ENCODE measurements around the gene RAPGEF6.

Gene RAPGEF6

DNA sequence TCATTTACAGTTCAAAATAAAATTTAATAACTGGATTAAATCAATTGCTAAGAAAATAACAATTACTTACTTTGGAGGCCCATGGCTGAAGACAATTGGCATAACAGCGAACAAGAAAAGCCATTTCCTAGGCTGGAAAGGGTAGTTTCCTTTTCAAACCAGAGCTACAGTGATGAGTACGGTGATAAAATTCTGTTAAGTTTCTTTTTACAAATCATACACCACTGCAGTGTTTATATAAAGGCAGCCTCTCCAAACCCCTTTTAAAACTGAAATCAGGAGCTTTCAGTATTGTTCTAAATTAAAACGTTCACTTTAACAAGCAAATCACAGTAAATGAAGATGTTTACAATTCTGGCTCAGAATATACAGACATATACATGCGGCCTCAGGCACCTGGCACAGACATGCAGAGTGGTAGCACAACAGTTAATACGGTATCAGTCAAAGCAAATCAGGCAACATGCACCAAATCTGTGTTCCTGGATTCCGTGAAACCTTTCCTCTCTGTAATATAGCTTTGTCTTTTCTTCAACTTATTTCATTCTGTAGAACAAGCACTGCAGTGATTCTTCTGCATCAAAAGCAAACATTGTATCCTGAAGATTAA, 102.9 kb downstream of the RAPGEF6 start:
- DNase-seq (ENCODE audit: low spot score) (no peak), ATAC-seq (ENCODE audit: low read depth) (no peak)
- Histone ChIP-seq H3K4me1 (ENCODE audit: insufficient read depth, poor library complexity, severe bottlenecking) (no peaks in the 10 kb centered on the region), H3K27ac (ENCODE audit: poor library complexity, severe bottlenecking) (no peak overlapping the region), H3K27me3 (ENCODE audit: insufficient read depth, poor library complexity, severe bottlenecking) (no peaks in the 10 kb centered on the region), H3K36me3 (ENCODE audit: low read depth) (peaks cover 6% of the 10 kb centered on the region), H3K9me3 (ENCODE audit: severe bottlenecking) (no peaks in the 10 kb centered on the region), H3K4me3 (ENCODE audit: severe bottlenecking) (no peak overlapping the region)
- TF ChIP-seq, protein P1, sequence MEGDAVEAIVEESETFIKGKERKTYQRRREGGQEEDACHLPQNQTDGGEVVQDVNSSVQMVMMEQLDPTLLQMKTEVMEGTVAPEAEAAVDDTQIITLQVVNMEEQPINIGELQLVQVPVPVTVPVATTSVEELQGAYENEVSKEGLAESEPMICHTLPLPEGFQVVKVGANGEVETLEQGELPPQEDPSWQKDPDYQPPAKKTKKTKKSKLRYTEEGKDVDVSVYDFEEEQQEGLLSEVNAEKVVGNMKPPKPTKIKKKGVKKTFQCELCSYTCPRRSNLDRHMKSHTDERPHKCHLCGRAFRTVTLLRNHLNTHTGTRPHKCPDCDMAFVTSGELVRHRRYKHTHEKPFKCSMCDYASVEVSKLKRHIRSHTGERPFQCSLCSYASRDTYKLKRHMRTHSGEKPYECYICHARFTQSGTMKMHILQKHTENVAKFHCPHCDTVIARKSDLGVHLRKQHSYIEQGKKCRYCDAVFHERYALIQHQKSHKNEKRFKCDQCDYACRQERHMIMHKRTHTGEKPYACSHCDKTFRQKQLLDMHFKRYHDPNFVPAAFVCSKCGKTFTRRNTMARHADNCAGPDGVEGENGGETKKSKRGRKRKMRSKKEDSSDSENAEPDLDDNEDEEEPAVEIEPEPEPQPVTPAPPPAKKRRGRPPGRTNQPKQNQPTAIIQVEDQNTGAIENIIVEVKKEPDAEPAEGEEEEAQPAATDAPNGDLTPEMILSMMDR (IDR thresholded peaks at IDR 0.05; ENCODE audit: poor library complexity, severe bottlenecking) = no peak

DNA sequence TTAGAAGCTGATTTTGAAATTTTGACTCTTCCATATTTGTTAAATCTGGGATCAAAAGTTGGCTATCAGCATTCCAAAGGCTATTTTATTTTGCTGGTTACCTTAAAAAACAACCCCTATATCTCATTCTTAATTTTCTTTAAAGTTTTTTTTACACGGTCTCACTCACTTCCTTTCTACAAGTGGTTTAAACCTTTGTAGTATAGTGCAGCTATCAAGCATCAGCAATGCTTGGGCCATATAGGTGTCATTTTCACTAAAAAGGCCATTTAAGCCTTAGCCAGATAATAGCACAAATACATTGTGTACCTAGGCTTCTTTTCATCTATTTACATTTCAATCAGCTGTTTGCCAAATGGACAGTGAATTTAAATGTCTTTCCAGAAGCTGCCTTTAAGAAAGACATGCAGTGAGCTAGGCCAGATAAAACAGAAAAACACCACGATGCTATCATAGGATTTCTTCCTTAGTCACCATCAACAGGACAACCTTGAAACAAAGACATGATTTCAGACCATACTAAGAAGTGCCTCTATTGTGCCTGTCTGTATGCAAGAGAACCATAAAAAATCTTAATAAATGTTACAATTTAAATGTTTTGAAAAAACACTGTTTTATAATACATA, 104.2 kb downstream of the RAPGEF6 start:
- no peaks in the 10 kb centered on the region for H3K4me1 ChIP-seq (ENCODE audit: insufficient read depth, poor library complexity, severe bottlenecking)

DNA sequence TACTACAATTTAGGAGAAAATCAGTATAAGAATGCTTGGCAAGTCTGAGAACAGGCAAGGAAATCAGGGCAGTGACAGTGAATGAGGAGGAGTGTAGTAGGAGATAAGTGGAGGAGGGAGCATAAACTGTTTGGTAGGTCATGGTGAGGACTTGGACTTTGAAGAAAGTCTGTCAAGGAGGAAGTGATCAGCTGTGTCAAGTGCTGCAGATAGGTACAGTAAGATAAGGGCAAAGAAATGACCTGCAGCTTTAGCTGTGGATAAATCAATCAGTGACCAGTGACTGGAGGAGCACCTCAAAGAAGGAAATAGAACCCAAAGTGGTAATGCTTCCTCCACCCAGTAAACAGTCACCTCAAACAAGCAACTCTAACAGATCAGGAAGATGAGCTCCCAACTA, 106.3 kb downstream of the RAPGEF6 start:
- no peaks in the 10 kb centered on the region for H3K4me1 ChIP-seq (ENCODE audit: insufficient read depth, poor library complexity, severe bottlenecking)
- H3K36me3 ChIP-seq (ENCODE audit: low read depth) = peaks cover 5% of the 10 kb centered on the region; the same call in 1 of the 2 replicates
- no peak overlapping the region for H3K27ac ChIP-seq (ENCODE audit: poor library complexity, severe bottlenecking)
- no peak overlapping the region for H3K4me3 ChIP-seq (ENCODE audit: severe bottlenecking)
- TF ChIP-seq, protein P1 (IDR thresholded peaks at IDR 0.05; ENCODE audit: poor library complexity, severe bottlenecking) = no peak
- no peak for DNase-seq (ENCODE audit: low spot score)
- no peak for ATAC-seq (ENCODE audit: low read depth)
- H3K9me3 ChIP-seq (ENCODE audit: severe bottlenecking) = no peaks in the 10 kb centered on the region
- H3K27me3 ChIP-seq (ENCODE audit: insufficient read depth, poor library complexity, severe bottlenecking) = no peaks in the 10 kb centered on the region

More for the DNA sequence above, 104.2 kb downstream of the RAPGEF6 start:
- Histone ChIP-seq H3K9me3 (ENCODE audit: severe bottlenecking) (no peaks in the 10 kb centered on the region), H3K27me3 (ENCODE audit: insufficient read depth, poor library complexity, severe bottlenecking) (no peaks in the 10 kb centered on the region), H3K4me3 (ENCODE audit: severe bottlenecking) (no peak overlapping the region), H3K36me3 (ENCODE audit: low read depth) (peaks cover 5% of the 10 kb centered on the region; the same call in 1 of the 2 replicates), H3K27ac (ENCODE audit: poor library complexity, severe bottlenecking) (no peak overlapping the region)
- TF ChIP-seq, protein P1 (IDR thresholded peaks at IDR 0.05; ENCODE audit: poor library complexity, severe bottlenecking) = no peak
- ATAC-seq (ENCODE audit: low read depth) = no peak
- DNase-seq (ENCODE audit: low spot score) = no peak

DNA sequence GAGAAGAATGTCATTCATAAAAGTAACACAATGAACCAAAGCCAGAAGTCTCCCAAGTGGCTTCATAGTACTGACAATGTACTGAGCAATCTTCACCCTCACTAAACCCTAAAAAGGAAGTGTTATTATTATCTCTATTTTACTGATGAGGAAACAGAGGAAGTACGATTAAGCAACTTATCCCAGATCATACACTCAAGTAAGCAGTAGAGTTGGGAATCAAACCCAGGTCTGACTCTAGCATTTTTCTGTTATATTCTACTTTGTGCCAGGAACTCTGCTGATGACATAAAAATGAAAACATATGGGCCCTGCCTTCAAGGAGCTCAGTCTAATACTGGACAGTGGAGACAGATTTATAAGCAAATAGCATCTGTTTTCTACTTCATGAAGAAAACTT, 109.2 kb downstream of the RAPGEF6 start:
- H3K27me3 ChIP-seq (ENCODE audit: insufficient read depth, poor library complexity, severe bottlenecking) = no peaks in the 10 kb centered on the region
- H3K4me1 ChIP-seq (ENCODE audit: insufficient read depth, poor library complexity, severe bottlenecking) = peaks cover 13% of the 10 kb centered on the region
- DNase-seq (ENCODE audit: low spot score) (no peak), ATAC-seq (ENCODE audit: low read depth) (no peak)
- no peak overlapping the region for H3K27ac ChIP-seq (ENCODE audit: poor library complexity, severe bottlenecking)
- H3K9me3 ChIP-seq (ENCODE audit: severe bottlenecking) = no peaks in the 10 kb centered on the region
- H3K4me3 ChIP-seq (ENCODE audit: severe bottlenecking) = no peak overlapping the region
- TF ChIP-seq, protein P1 (IDR thresholded peaks at IDR 0.05; ENCODE audit: poor library complexity, severe bottlenecking) = no peak
- H3K36me3 ChIP-seq (ENCODE audit: low read depth) = peaks cover 3% of the 10 kb centered on the region

DNA sequence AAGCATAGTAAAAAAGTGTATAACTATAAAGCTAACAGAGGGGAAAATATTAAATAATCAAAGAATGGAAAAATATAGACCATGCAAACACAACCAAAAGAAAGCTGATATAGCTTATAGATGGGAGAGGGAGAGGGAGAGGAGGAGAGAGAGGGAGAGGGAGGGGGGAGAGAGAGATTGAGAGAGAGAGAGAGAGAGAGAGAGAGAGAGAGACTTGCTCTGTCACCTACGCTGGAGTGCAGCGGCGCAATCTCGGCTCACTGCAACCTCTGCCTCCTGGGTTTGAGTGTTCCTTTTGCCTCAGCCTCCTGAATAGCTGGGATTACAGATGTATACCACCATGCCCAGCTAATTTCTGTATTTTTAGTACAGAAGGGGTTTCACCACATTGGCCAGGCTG, 110.6 kb downstream of the RAPGEF6 start:
- ATAC-seq (ENCODE audit: low read depth) (no peak), DNase-seq (ENCODE audit: low spot score) (no peak)
- peaks cover 12% of the 10 kb centered on the region for H3K36me3 ChIP-seq (ENCODE audit: low read depth)
- no peak overlapping the region for H3K27ac ChIP-seq (ENCODE audit: poor library complexity, severe bottlenecking)
- no peaks in the 10 kb centered on the region for H3K27me3 ChIP-seq (ENCODE audit: insufficient read depth, poor library complexity, severe bottlenecking)
- no peaks in the 10 kb centered on the region for H3K9me3 ChIP-seq (ENCODE audit: severe bottlenecking)
- TF ChIP-seq, protein P1 (IDR thresholded peaks at IDR 0.05; ENCODE audit: poor library complexity, severe bottlenecking) = no peak
- peaks cover 13% of the 10 kb centered on the region for H3K4me1 ChIP-seq (ENCODE audit: insufficient read depth, poor library complexity, severe bottlenecking)
- no peak overlapping the region for H3K4me3 ChIP-seq (ENCODE audit: severe bottlenecking)

Data from RWPE2 (cell line).